Measurements from ENCODE around the gene CRTAP.

CRTAP gene

GRCh38 chr3:33196538-33196937 is 82.7 kb downstream of the CRTAP start:
- no peak for TF ChIP-seq ZNF274 (IDR thresholded peaks at IDR 0.05; ENCODE audit: low read depth, low read length)
- H3K4me3 ChIP-seq (ENCODE audit: low read length), result no peak overlapping the region
